GM21423 (cell line): ENCODE data around the gene SLC17A7.
"Not testable (repeated sequence)": the region's sequence is repeated elsewhere in the genome, so short reads cannot be mapped to it uniquely, and the experiment has no call there.

Source experiments
- ATAC-seq: cut with Tn5 transposase; IDR thresholded peaks from one replicate; pipeline ENCODE4 v1.9.1; 2021; ENCODE audit warnings: mild to moderate bottlenecking, moderate library complexity; ENCODE audit not compliant: unreplicated experiment

SLC17A7 gene

GRCh38 chr19:49470615-49470978 is 29.3 kb upstream of the SLC17A7 start:
- no peak for ATAC-seq

- peak; percentile 54 for ATAC-seq
Observed at GRCh38 chr19:49469828-49470614, 28.7 kb upstream of the SLC17A7 start.

DNA sequence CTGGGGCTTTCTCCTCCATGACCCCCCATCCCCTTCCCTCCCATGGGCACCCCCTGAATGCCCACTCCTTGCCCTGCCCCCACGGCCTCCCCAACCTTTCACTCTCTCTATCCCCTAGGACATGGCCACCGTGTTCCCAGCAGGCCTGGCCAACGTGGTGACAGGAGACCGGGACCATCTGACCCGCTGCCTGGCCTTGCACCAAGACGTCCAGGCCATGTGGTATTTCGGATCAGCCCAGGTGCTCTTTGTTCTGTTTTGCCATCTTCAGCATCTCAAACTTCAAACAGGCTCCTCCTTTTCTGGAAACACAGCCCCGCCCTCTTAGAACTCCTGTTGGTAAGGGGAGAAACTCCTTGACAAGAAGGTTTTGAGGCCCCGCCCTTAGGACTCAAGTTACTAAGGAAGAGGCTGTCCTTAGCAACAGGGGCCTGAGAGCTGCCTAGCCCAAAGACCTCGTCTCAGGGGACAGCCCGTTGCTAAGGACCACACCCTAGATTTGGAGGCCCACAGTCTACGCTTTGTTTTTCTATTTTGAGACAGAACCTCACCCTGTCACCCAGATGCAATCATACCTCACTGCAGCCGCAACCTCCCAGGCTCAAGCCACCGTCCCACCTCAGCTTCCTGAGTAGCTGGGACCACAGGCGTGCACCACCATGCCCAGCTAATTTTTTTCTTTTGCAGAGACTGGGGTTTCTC is 27.6 kb upstream of the SLC17A7 start:
- ATAC-seq, result peak; percentile 53

DNA sequence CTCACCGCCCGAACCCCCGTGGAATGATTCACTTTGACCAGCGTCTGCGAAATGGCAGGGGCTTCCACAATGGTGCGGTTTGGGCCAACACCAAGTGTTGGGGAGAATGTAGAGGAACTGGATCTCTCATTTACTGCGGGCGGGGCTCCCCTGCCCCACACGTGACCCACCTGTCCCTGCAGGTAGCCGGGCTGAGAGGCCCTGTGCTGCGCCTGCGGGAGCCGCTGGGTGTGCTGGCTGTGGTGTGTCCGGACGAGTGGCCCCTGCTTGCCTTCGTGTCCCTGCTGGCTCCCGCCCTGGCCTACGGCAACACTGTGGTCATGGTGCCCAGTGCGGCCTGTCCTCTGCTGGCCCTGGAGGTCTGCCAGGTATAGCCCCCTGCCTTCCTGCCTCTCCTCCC is 26.9 kb upstream of the SLC17A7 start:
- ATAC-seq, result no peak

GRCh38 chr19:49465371-49465770 is 24.0 kb upstream of the SLC17A7 start:
- no peak for ATAC-seq

DNA sequence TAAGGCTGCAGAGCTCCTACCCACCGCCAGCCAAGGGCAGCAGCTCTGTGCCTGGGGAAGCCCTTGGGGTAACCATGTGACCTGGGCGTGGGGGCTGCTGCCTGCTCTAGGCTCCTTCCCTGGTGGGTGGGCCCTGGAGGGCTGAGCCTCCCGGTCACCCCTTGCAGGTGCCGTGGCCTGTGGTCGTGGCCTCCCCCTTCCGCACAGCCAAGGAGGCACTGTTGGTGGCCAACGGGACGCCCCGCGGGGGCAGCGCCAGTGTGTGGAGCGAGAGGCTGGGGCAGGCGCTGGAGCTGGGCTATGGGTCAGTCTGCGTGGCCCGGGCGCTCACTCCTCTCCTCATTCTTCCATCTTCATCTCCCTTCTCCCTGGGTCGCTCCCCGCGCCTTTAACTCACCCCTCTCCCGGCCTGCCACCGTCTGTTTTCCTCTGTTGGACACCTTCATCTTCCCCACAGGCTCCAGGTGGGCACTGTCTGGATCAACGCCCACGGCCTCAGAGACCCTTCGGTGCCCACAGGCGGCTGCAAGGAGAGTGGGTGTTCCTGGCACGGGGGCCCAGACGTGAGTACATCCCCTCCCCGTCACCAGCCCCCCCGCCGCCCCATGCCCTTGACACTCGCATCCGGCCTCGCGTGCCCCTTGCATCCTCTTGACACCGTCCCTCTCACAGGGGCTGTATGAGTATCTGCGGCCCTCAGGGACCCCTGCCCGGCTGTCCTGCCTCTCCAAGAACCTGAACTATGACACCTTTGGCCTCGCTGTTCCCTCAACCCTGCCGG is 22.8 kb upstream of the SLC17A7 start:
- no peak for ATAC-seq

GRCh38 chr19:49462492-49462891 is 21.2 kb upstream of the SLC17A7 start:
- ATAC-seq, result no peak

- no peak for ATAC-seq
Observed at GRCh38 chr19:49461656-49462055, 20.3 kb upstream of the SLC17A7 start.

GRCh38 chr19:49461130-49461529 is 19.8 kb upstream of the SLC17A7 start:
- not testable (repeated sequence) for ATAC-seq

GRCh38 chr19:49459388-49459787 is 18.1 kb upstream of the SLC17A7 start:
- ATAC-seq, result no peak

DNA sequence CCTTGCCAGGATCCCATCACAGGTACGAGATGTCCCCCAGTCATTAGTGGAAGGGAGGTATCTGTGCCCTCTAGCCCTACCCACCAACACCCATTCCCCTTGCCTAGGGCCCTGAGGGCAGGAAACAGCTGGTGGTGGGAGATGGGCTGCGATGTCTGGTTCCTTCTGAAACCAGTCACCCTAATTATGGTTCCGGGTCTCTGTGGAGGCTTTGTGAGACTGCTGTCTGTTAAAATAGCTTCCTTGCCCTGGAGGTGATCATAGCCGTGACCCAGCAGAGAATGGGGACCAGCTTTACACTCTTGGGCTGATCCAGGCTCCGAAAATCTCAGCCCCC is 17.2 kb upstream of the SLC17A7 start:
- ATAC-seq, result no peak

- no peak for ATAC-seq
Observed at GRCh38 chr19:49456326-49456725, 15.0 kb upstream of the SLC17A7 start.

GRCh38 chr19:49455773-49456172 is 14.4 kb upstream of the SLC17A7 start:
- ATAC-seq, result no peak

- no peak for ATAC-seq
Observed at GRCh38 chr19:49453757-49454240, 12.5 kb upstream of the SLC17A7 start.

- ATAC-seq, result peak; percentile 83
Observed at GRCh38 chr19:49453013-49453756, 11.9 kb upstream of the SLC17A7 start, which contains the start of gene ALDH16A1. Gene ALDH16A1 (plus strand): TSS chr19:49453225. CDS start chr19:49453332, 107 bp downstream.

GRCh38 chr19:49451430-49452181 is 10.3 kb upstream of the SLC17A7 start, which contains the start of gene PIH1D1:
Gene PIH1D1 (minus strand): TSS chr19:49451814. CDS start chr19:49451574, 240 bp downstream.
- ATAC-seq, result peak; percentile 54

DNA sequence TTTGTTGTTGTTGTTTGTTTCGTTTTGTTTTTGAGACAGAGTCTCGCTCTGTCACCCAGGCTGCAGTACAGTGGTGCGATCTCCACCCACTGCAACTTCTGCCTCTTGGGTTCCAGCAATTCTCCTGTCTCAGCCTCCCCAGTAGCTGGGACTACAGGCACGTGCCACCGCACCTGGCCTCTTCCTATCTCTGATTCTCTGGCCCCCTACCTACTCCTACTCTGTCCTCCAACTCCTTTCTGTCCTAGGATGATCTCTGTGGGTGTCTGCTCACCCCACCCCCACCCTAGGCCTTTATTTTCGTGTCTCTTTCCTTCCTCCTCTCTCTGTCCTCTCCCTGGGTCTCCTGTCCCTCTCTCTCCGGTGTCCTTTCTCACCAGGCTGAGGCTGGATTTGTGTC is 9.1 kb upstream of the SLC17A7 start:
- ATAC-seq, result no peak

- no peak for ATAC-seq
Observed at GRCh38 chr19:49448432-49448786, 7.1 kb upstream of the SLC17A7 start.

GRCh38 chr19:49447485-49448431 is 6.4 kb upstream of the SLC17A7 start:
- ATAC-seq, result no peak
